GM12864 (cell line): ENCODE data around the gene SLC30A2.
"Not testable (repeated sequence)": the region's sequence is repeated elsewhere in the genome, so short reads cannot be mapped to it uniquely, and the experiment has no call there.

Source experiments
- DNase-seq: peaks from one replicate; pipeline ENCODE4 v3.0.0-alpha.2; 2011; ENCODE audit warnings: low read depth
- H3K4me3 ChIP-seq: 2 replicates; pipeline ENCODE4 v1.5.1; 2011; ENCODE audit warnings: mild to moderate bottlenecking, low read depth, low read length, control low read depth
- TF ChIP-seq, protein P1 (sequence below): IDR thresholded peaks from 2 replicates; pipeline ENCODE4 v1.5.1; 2011; ENCODE audit warnings: low read depth, mild to moderate bottlenecking, moderate library complexity, low read length, control low read depth, inconsistent platforms; ENCODE audit errors: missing control alignments

Gene SLC30A2, protein sequence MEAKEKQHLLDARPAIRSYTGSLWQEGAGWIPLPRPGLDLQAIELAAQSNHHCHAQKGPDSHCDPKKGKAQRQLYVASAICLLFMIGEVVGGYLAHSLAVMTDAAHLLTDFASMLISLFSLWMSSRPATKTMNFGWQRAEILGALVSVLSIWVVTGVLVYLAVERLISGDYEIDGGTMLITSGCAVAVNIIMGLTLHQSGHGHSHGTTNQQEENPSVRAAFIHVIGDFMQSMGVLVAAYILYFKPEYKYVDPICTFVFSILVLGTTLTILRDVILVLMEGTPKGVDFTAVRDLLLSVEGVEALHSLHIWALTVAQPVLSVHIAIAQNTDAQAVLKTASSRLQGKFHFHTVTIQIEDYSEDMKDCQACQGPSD

DNA sequence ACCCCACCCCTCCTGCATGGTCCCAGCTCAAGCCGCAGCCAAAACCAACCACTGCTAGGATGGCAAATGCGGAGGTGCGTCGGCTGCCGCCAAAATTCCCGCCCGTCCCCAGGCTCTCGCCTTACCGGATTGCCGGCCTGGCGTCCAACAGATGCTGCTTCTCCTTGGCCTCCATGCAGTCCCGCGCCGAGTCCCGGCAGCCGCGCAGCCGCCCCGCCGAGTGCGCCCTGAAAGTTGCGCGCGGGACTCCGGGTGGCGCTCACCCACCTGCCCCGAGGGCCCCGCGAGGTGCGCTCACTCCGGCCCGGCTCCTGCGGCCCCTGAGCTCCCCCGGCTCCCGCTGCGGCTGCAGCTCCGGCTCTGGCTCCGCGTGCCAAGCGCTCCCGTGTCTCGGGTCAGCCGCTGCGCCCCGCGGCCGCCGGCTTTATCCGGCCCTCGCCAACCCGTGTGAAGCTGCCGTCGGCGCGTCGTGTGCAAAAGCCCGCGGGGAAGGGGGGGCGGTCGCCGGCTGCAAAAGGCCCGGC is at the start of gene SLC30A2:
TSS of gene SLC30A2 (minus strand) at position 397 of the 524 bp plus-strand sequence. CDS start at position 175, 222 bp downstream.
- no peak within 1 kb of the TSS for H3K4me3 ChIP-seq
- no peak for DNase-seq
- TF ChIP-seq, protein P1, sequence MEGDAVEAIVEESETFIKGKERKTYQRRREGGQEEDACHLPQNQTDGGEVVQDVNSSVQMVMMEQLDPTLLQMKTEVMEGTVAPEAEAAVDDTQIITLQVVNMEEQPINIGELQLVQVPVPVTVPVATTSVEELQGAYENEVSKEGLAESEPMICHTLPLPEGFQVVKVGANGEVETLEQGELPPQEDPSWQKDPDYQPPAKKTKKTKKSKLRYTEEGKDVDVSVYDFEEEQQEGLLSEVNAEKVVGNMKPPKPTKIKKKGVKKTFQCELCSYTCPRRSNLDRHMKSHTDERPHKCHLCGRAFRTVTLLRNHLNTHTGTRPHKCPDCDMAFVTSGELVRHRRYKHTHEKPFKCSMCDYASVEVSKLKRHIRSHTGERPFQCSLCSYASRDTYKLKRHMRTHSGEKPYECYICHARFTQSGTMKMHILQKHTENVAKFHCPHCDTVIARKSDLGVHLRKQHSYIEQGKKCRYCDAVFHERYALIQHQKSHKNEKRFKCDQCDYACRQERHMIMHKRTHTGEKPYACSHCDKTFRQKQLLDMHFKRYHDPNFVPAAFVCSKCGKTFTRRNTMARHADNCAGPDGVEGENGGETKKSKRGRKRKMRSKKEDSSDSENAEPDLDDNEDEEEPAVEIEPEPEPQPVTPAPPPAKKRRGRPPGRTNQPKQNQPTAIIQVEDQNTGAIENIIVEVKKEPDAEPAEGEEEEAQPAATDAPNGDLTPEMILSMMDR: no peak

DNA sequence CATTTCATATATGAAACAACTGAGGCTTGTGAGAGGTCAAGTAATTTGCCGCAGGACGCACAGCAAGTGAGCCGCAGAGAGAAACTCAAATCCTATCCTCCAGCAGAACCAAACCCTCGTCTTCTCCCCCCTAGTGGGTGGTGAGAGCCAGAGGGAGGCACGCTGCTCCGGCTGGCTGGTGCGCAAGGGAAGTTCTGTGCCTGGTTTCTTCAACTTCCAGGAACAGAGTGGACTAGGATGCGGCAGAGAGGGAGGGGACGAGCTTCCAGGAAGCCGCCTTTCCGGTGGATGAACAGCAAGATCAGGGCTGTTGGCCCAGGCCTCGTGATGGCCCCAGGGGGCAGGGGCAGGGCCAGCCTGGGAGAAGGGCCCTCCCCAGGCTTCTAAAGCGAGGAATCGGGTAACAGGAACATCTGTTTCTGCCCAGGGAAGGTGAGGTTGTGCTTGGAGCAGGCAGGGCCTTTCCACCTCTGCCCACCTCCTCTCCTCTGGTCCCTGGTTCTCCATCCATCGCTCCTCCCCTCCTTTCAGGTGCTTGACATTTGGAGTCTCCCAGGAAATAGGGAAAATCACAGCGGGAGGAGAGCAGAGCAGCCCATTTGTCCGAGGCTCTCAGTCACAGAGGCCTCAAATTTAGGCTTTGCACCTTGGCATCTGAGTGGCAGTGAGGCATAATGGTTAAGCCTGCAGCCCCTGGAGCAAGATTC is 48.9 kb upstream of the SLC30A2 start:
- no peak overlapping the region for H3K4me3 ChIP-seq
- TF ChIP-seq, protein P1: no peak
- DNase-seq: no peak

DNA sequence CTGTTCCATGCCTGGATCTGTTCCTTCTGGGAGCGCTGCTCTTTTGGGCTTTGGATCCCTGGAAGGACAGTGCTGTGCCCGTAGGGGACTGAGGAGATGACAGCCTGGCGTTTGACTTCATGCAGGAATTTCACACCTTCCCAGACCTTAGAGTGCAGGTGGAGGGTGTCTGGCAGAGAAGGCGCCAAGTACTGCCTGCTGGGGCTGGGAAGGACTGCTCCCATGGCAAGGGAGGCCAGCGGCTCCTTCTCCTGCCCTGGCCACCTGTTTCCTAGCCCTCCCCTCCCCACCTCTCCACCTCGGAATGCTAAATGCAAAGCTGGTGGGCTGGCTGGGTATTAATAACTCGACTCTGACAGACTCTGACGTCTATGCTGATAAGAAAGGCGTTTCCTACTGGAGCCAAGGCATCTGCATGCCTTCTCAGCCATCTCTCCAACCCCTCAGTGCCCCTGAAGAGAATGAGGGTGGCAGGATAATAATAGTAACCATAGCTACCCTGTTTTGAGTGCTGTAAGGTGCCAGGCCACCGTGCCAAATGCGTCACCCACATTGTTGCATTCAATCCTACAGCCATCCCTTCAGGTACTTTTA is 48.3 kb upstream of the SLC30A2 start:
- no peak for DNase-seq
- H3K4me3 ChIP-seq: no peak overlapping the region
- TF ChIP-seq, protein P1: no peak

DNA sequence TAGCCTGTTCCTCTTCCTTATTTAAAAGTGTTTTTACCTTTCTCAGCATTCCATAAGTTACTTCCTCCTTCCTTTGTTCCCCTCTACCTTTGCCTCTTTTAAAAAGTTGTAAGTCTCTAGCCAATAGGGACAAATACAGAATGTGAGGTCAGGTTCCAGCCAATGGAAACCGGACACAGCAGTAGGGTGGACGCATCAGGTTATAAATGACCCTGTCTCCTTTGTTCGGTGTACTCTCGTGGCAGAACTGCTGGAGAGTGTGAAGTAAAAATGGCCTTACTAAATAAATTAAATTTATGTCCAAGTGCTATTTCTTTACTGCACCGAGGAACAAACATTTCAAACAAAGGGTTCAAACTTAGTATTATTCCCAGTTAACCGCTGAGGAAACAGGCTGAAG is 47.7 kb upstream of the SLC30A2 start:
- not testable (repeated sequence) for DNase-seq, H3K4me3 ChIP-seq

DNA sequence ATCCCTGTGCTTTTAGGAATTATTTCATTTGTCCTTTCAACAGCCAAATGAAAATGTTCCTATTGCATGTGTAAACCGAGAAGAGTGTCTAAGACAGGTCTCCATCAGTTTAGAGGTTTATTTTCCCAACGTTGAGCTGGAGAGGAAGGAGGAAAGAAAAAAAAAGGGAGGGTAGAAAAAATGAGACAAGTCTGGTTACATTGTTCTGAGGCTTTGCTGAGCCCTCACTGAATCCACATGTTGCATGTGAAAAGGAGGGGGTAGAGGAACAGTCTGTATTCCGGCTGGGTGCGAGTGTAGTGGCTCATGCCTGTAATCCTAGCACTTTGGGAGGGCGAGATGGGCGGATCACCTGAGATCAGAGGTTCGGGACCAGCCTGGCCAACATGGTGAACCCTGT is 46.5 kb upstream of the SLC30A2 start:
- DNase-seq: no peak
- TF ChIP-seq, protein P1: no peak
- no peak overlapping the region for H3K4me3 ChIP-seq

DNA sequence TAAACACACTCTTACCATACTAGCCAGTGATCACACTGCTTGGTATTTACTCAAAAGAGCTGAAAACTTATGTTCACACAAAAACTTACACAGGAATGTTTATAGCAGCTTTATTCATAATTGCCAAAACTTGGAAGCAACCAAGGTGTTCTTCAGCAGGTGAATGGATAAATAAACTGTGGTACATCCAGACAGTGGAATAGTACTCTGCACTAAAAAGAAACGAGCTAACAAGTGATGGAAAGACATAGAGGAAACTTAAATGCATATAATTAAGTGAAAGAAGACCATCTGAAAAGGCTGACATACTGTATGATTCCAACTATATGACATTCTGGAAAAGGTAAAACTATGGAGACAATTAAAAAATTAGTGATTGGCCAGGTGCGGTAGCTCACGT is 45.0 kb upstream of the SLC30A2 start:
- no peak overlapping the region for H3K4me3 ChIP-seq
- DNase-seq: no peak
- TF ChIP-seq, protein P1: no peak

DNA sequence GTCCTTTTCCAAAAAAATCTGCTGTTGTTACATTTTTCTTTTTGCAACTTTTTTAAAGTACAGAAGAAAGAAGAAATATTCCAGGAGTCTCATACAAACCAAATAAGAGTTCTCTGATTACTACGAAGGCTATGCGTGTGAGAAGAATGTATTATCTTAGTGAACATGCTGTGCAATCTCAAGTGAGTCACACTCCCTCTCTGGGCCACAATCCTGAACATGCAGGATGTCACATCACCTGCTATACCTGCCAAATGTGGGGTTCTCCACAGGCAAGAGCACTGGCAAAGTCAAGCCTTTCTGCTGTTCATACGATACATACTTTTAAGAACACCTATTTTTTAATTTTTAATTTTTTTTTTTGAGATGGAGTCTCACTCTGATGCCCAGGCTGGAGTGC is 43.2 kb upstream of the SLC30A2 start:
- TF ChIP-seq, protein P1: no peak
- H3K4me3 ChIP-seq: no peak overlapping the region
- no peak for DNase-seq
